Measurements from ENCODE around the gene SKAP2.
A peak's percentile ranks its signal among the peaks of the same experiment; 100 is the strongest.

The SKAP2 gene, protein sequence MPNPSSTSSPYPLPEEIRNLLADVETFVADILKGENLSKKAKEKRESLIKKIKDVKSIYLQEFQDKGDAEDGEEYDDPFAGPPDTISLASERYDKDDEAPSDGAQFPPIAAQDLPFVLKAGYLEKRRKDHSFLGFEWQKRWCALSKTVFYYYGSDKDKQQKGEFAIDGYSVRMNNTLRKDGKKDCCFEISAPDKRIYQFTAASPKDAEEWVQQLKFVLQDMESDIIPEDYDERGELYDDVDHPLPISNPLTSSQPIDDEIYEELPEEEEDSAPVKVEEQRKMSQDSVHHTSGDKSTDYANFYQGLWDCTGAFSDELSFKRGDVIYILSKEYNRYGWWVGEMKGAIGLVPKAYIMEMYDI

DNA sequence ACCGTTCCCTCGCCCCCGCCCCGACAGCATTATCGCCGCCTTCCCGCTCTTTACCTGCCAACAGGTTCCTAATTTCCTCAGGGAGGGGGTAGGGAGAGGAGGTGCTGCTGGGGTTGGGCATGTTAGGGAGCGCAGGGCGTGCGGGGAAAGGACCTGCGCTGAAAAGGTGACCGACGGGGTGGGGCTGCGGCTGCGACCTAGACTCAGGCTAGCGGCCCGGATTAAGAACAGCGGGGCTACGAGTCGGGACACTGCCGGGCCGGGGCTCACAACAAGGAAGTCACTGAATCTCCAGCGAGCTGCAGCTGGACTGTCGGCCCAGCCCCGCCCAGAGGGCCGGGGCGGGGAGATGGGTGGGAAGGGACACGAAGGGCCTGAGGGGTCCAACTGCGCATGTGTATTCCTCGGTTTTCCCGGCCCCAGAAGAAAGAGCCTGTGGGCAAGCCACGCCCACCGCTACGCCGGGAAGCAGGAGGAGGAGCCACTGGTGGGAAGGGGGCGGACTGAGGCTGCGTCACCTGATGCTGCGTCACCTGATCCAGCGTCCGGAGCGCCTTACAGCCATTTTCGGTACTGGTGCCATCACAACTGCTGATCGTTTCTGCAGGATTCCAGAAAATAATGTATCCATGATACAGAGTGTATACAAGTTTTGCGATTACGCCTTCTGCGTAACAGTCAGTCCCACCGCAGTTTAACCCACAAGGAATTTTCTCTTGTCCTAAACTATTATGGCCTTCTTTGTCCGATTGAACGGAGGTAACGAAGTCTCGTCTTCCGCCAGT, at the start of gene SKAP2:
Gene SKAP2, minus strand, starts transcription at position 282 of the 785 bp plus-strand sequence. Its CDS starts 161 bp downstream, at position 121.
- DNase-seq, result peak; percentile 90

DNA sequence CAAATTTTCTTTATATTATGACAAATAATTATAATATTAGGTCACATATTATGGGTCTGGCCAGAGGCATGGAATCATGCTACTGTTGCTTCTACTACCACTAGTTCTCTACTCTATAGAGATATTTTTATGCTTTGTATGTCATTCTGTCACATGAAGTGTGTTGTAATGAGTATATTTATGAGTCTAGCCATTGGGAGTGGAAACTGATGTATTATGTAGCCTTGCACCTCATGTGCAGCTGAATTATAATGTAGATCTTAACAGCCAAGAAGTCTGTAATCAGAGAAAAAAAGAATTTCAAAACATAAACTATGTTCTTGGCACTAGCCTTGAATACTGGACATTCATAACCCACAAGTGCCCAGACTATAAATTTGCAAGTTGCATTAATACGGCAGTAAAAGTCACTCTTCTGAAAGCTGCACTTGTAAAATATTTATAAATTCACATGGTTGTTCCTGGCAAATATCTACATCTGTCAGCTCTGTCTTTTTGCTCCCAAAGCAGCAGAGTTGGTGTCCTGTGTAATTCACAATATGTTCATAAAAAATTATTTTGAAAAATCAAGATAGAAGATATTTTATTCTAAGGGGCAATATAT, 48.6 kb upstream of the SKAP2 start:
- no peak for DNase-seq

DNA sequence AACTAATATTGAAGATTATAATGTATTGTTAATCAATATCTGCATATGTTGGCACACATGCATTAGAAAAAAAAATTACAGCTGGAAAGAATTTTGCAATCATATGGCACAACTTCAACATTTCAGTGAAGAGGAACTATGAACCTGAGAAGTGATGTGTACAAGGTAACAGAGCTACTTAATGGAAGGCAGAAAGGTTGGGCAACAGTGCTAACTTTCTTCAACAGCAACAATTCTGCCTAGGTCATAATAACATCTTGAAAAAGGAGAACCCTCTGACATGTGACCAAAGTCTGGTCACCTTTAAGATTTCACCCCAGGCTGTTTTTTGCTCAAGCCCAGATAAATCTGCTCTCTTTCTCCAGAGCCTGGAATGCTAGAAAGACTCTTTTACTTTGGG, 47.9 kb upstream of the SKAP2 start:
- DNase-seq, result no peak

DNA sequence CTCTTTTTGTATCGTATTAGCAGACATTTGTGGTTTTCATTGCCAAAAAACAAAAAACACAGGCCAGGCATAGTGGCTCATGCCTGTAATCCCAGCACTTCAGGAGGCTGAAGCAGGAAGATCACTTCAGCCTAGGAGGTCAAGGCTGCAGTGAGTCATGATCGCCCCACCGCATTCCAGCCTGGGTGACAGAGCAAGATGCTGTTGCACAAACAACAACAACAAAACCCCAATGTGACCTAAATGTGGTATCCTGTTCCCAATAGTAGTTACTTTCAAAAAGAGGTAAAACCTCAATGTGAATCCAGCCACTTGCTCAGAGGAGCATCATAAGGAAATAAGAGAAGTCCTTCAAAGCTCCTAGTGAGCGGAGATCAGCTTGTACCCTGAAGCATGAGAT, 45.8 kb upstream of the SKAP2 start:
- DNase-seq, result no peak

DNA sequence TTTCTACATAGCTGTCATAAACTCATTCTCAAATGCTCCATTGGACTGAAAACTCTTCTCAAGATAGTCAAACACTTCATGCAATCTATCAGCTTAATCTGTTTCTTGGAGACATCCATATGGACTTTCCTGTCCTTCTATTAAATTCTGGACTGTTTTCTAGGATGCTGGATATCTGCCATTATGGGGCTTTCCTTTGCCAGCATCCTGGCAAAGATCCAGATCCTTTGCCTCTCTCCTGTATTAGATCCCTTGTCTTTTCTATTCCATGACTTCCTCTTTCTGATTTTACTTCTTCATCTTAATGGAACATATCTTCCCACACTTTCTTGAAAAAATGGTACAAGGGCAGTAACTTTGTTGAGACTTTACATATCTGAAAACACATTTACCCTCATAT, 35.9 kb upstream of the SKAP2 start:
- no peak for DNase-seq

DNA sequence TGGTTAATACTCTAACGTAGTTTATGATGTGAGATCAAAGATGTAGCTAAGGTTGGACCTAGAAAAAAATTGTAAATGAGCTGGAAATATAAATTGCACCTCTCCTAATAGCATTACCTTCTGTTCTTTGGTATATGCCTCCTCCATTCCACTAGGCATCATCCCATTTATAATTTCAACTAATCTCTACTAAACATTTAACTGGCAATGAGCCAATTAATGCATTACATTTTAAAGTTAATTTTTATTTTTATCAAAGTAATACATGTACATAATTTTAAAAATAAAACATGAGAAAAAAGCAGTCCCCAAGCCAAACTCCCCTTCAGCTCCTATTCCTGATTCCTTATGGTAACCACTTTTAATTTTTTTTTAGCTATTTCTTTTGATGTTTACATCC, 35.1 kb upstream of the SKAP2 start:
- DNase-seq, result no peak

DNA sequence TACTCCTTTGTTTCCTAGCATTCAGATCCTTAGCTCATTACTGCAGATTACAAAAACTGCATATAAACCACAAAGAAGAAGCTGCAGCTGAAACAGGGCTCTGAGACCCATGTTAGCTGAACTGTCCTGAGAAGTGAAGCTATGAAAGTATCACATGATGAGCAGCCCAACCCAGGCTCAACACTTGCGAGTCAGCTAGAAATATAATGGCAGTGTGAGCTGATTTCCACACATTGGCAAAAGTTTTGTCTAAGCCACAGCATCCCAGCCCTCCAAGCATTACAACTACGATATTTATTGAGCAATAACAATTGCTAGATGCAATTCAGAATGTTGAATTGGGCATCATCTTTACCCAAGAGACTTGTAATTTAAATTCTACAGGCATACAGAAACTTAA, 34.5 kb upstream of the SKAP2 start:
- DNase-seq, result no peak

DNA sequence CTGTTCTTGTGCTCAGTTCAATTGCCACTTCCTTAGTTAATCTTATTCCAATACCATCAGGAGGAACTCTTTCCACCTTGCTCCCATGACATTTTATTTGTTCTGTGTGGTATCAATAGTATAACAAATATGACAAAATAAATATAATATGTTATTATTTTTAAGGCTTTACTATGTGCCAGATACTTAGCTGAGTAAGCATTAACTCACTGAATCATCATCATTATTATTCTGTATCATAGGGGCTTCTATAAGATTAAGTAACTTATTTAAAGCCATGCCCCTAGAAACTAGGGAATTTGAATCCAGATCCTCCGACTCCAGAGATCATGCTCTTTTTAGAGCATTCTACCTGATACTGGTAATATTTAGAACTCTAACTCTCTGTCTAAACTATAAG, 33.5 kb upstream of the SKAP2 start:
- no peak for DNase-seq

DNA sequence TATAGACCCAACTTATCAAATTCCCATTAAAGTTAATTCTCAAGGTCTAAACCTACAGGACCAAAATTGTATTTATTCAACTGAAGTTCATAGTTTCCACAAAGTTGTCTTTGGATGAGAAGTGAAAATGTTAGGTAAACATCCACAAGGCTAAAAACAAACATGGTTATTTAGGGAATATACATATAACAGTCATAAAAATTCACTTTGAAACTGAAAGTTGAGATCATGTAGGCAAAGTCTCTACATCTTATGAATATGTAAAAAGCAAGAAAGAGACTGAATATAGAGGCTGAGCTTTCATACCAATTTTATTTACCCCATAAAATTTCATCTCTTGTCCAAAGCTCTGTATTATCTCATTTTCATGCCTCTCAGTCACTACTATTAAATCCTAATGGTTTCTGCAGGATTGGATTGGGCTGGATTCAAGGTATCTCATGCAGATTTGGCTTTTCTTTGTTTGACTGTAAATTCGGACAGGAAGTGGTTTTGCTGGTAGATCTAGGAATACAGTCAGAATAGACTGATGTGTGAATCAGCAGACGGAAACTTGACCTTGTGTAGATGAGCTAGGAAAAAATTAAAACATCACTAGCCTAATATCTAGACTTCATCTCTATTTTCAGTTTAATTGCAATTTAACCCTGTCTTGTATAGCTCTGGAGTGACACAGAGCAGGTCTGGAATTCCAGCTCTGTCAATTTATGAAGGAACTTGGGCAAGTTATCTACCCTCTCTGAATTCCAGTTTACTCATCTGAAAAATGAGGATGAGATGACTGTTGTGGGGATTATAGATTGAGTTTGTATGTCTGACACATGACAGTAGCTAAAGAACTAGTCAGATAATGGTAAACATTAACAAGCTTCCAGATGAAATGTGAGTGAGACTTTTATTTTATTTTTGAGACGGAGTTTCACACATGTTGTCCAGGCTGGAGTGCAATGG, 27.3 kb upstream of the SKAP2 start:
- no peak for DNase-seq

DNA sequence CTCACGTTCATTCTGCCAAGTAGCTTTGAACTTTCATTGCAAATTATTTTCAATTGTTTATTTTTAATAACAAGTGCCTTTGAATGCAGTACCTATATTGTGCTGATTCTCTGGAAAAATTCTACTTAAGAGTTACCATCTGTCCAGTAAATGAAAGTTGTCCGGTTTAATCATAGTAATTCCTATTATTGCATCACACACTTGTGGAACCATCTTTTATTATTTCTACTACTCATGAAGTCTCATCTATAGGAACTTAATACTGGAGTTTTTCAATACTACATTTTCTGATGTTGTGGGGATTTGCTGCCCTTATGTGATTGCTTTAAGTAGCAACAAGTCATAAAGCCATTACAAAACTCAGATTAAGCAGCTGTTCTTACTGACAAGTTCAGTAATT, 16.5 kb upstream of the SKAP2 start:
- no peak for DNase-seq

DNA sequence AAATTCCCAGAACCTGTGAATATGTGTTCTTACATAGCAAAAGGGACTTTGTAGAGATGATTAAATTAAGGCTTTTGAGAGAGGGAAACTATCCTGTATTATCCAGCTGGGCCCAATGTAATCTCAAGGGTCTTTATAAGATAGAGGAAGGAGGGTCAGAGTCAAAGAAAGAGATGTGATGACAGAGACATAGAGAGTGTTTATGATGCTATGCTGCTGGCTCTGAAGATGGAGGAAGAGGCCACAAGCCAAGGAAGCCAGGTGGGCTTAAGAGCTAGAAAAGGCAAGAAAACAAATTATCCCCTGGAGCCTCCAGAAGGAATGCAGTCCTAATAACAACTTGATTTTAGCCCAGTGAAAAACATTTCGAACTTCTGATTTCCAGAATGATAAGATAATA, 15.3 kb upstream of the SKAP2 start:
- DNase-seq, result no peak

DNA sequence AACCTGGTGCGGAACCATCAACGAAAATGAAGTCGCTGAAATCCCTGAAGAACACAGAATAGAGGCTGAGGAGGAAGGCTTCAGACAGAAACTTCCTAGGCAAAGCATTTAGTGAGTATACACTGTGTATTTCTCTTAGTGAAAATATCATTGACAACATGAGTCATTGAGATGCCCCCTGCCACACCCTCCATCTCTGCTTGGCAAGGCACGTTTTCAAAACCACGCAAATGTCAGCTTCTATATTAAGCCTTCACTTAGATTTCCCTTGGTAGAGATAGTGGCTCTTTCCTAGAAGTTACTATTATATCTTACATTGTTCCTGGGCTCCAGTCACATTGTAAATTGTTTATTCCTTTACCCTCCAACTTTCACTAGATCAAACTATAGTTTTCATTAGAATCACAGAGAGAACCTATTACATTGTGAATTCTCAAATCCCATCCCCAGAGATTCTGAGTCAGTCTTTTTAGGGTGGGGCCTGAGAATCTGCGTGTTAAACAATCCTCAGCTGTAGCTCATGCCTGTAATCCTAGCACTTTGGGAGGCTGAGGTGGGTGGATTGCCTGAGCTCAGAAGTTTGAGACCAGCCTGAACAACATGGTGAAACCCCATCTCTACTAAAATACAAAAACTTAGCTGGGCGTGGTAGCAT, 4.6 kb upstream of the SKAP2 start:
- no peak for DNase-seq

DNA sequence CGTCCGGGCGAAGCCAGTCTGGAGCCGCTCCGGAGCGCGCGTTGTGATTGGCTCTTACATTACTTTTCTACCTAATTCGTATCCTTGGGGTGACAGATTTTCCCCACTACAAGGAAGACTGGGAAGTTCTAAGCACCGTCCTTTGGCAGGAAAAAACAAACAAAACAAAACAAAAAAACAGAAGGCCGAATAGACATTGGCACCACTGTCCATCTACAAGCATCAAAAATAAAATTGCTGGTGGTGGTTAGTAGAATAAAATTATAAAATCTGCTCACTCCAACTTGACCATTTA, 651 bp upstream of the SKAP2 start:
- peak; percentile 21 for DNase-seq

DNA sequence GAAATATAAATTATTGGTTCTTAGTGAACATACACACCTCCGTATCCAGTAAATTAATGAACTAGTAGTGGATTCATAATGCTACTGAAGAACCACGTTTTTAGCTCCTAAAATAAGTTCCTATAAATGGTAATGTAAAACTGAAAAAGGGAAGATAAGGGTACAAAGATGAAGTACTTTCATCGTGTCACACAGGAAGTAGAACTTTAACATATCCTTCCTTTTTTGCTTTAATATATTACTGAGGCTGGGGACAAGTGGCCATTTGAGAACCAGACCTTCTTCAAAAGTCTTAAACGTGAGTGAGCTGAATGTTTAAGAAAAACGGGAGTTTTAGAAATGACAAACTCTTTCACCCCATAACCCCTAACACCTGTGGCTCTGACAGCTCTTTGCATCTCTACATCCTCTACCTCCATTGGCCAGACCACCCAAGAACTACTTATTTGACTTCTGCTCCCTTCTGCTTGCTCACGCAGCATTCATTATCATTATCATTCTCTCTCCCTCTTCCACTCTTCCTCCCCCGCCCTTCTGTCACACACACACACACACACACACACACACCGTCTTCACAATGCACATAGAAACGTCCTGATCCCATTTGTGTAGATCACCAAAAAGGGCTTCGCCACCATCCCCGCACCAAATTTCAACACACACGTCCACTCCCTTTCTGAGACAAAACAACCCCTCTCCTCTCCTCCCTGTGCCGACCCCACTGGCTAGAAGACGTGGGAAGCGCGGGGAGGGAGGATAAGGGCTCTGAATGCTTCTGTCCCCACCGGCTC, 677 bp downstream of the SKAP2 start:
- no peak for DNase-seq

DNA sequence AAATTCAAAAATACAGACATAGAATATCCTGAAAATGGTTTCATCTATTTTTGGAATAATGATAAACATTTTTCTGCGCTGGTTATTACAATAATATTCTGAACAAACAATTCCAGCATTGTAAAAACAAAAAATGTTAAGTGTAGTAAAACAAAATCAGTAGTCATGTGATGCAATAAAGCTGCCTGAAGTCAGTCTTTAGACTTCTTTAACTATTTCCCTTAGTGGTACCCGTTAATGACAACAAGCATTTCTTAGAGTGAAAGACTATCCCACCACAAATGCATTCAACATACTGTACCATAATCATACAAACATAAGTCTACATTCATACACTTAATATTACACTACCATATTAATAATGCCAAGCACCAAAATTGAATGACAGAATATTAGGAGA, 1.6 kb downstream of the SKAP2 start:
- DNase-seq, result no peak

DNA sequence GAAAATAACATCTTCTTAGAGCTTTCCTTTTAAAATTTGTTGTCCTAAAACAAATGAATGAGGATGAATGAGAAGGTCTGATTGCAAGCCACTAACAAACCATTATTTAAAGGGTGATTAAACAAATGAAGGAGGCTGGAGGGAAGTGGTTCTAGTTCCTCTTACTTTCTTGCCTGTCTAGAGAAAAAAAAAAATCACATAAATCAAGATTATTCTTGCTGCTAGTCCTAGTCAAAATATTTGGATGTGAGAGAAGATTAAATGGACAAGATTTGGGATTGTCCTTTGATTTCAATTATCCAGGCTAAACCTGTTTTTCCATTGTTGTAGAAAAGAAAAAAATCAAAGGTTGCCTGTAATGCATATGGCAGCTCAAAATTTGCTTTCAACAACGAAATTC, 3.3 kb downstream of the SKAP2 start:
- no peak for DNase-seq

DNA sequence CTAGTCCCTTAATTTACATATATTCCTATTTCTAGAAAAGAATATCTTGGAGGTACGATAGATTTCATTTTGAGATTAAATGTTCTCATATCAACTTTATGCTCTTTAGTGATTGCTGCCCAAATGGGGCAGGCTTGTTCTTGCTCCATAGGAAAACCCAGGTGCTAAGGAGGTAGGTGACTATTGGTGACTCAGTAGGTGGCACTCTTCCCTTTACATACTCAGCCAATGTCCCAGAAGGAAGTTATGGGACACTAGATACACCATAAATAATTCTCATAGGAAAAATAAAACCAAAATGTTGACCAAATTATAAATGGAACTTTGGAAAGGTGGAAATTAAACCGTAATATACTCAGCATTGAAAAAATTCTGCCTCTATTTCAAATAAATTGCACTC, 4.0 kb downstream of the SKAP2 start:
- no peak for DNase-seq

DNA sequence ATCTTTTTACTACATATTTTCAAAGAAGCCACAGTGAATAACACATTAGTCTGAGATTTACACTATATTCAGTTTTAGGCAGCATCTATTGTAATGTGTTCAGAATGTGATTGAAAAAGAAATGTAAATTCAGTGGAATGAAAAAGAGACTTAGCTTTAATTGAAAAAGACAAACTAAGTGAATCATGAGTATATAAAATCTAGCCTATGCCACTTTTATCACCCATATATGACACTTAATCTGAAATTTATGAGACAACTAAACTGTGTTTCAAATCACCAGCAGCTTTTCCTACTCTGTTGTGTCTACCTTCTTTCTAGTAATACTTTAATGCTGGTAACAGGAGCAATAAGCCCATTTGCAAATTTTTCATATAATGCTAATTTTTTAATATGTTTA, 4.7 kb downstream of the SKAP2 start:
- DNase-seq, result no peak

DNA sequence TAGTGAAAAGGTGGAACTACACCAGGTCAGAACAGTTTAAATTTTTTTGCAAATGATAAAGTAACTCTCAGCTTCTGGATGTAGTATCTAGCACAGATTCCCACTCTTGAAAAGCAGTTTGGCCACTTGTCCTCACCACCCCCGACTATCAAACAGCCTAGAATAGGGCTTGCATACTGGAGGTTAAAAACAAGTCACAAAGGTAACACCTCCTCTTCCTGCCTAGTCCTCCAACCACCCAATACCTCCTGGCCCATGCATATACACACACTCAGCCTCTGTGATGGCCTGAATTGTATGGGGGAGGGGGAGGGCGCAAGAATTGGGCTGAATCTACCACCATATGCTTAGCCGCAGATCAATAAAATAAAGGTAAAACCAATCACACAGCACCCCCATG, 5.7 kb downstream of the SKAP2 start:
- DNase-seq, result no peak

DNA sequence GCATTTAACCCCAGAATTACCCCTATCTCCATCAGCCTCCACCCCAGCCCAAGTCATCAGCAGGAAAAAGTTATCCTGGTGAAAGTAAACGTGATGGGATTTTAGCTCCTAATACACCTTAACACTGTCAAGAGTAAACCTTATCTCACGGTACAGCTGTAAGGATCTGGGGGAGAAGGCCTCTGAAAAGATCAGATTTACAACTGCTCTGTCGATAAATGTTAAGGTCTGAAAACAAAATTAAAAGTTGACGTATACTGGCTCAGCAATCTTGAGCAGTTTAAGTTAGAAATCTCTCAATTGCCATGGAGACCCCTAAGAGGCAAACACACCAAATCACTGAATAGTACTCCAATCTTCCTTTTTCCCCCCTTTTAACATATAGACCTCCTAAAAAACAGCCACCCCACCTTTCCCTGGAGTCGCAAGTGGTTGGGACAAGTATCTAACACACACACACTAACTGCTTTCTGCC, 6.1 kb downstream of the SKAP2 start:
- no peak for DNase-seq

DNA sequence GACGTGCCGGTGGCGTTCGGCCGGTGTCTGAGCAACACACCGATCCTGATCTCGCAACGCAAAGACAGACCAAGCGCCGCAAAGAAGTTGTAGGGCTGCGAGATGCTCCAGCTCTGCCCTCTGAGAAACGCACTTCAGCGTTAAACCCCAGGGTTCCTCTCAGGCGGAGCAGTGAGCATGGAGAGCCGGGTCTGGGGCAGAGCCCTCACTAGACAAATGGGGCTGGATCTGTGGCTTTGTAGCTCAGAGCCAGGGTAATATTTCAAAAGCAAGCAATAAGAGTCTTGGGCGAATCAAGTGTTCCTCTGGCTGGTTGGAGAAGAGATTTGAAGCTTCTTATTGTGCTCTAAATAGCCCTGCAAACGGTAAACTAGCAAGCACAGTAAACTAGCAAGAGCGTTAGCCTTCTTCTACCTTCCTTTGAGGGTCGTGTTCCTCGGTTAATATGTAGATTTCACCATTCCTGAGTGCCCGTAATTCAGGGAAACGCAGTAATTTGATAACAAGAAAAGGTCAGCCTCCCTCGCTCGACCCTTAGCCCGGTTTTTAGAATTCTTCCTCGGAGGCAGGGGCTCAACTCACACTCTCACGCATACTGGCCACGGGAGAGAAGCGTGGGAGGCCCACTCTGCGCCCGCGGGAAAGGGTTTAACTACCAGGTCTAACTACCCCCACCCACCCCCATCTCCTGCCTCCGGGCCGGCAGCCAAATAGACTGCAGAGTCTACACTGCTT, 6.7 kb downstream of the SKAP2 start:
- DNase-seq, result peak; percentile 39
